BE2C (cell line): ENCODE results near the gene DUS4L.
A peak's percentile ranks its signal among the peaks of the same experiment; 100 is the strongest.

Experiments used
- DNase-seq: peaks from one replicate; pipeline ENCODE4 v3.0.0-alpha.2; 2020
- H3K27me3 ChIP-seq: fragments of 250-450 bp; sonication (Bioruptor Pico); 2 replicates; pipeline ENCODE4 v1.5.1; 2020; ENCODE audit warnings: mild to moderate bottlenecking
- H3K36me3 ChIP-seq: fragments of 250-450 bp; sonication (Bioruptor Pico); 2 replicates; pipeline ENCODE4 v1.5.1; 2020; ENCODE audit warnings: mild to moderate bottlenecking
- H3K4me1 ChIP-seq: fragments of 250-450 bp; sonication (Bioruptor Pico); 2 replicates; pipeline ENCODE4 v1.5.1; 2020
- H3K4me3 ChIP-seq: 2 replicates; pipeline ENCODE4 v1.5.1; 2011; ENCODE audit warnings: low read depth, low read length
- H3K9me3 ChIP-seq: fragments of 250-450 bp; sonication (Bioruptor Pico); 2 replicates; pipeline ENCODE4 v1.5.1; 2020
- CTCF ChIP-seq: IDR thresholded peaks from 2 replicates; pipeline ENCODE4 v1.5.1; 2012; ENCODE audit warnings: mild to moderate bottlenecking, low read depth, low read length

DUS4L gene

GRCh38 chr7:107555893-107556292, 7.9 kb upstream of the DUS4L start:
- H3K4me3 ChIP-seq: no peak overlapping the region
- DNase-seq: no peak
- no peaks in the 10 kb centered on the region for H3K27me3 ChIP-seq
- no peaks in the 10 kb centered on the region for H3K9me3 ChIP-seq
- peaks cover 9% of the 10 kb centered on the region for H3K36me3 ChIP-seq
- TF ChIP-seq CTCF: no peak
- H3K4me1 ChIP-seq: no peaks in the 10 kb centered on the region; the same call in 1 of the 2 replicates

GRCh38 chr7:107559864-107560263, 3.9 kb upstream of the DUS4L start:
- no peak for TF ChIP-seq CTCF
- H3K4me3 ChIP-seq: no peak overlapping the region
- H3K9me3 ChIP-seq: no peaks in the 10 kb centered on the region
- DNase-seq: no peak
- H3K36me3 ChIP-seq: peaks cover 9% of the 10 kb centered on the region
- H3K27me3 ChIP-seq: no peaks in the 10 kb centered on the region
- peaks cover 3% of the 10 kb centered on the region; the same call in 1 of the 2 replicates for H3K4me1 ChIP-seq

- no peak overlapping the region for H3K4me3 ChIP-seq
- H3K4me1 ChIP-seq: peaks cover 3% of the 10 kb centered on the region; the same call in 1 of the 2 replicates
- no peak for DNase-seq
- no peaks in the 10 kb centered on the region for H3K27me3 ChIP-seq
- no peaks in the 10 kb centered on the region for H3K9me3 ChIP-seq
- peaks cover 9% of the 10 kb centered on the region for H3K36me3 ChIP-seq
- TF ChIP-seq CTCF: no peak
Observed at GRCh38 chr7:107560898-107561516, 2.8 kb upstream of the DUS4L start.

- peak overlapping the region; percentile 86 for H3K4me3 ChIP-seq
- H3K9me3 ChIP-seq: no peaks in the 10 kb centered on the region
- DNase-seq: no peak
- no peaks in the 10 kb centered on the region for H3K27me3 ChIP-seq
- peaks cover 3% of the 10 kb centered on the region; the same call in 1 of the 2 replicates for H3K4me1 ChIP-seq
- no peaks in the 10 kb centered on the region; the same call in 1 of the 2 replicates for H3K36me3 ChIP-seq
- TF ChIP-seq CTCF: no peak
Observed at GRCh38 chr7:107563081-107563774, 543 bp upstream of the DUS4L start.

GRCh38 chr7:107564553-107565298, 955 bp downstream of the DUS4L start:
- no peak for DNase-seq
- no peaks in the 10 kb centered on the region for H3K9me3 ChIP-seq
- no peaks in the 10 kb centered on the region for H3K36me3 ChIP-seq
- no peaks in the 10 kb centered on the region for H3K27me3 ChIP-seq
- peak overlapping the region; percentile 86 for H3K4me3 ChIP-seq
- H3K4me1 ChIP-seq: peaks cover 3% of the 10 kb centered on the region; the same call in 1 of the 2 replicates
- no peak for TF ChIP-seq CTCF
